Lung (tissue), 12 donors: ENCODE data around the gene AFAP1. TPM values are rescaled to one million over a fixed set of nuclear protein-coding genes. Genes with fewer than 3 reads are reported as not detected.

Source experiments
- ATAC-seq: fragments of 200-7000 bp; cut with Tn5 transposase; one replicate; pipeline ENCODE4 v1.9.1; 2020; ENCODE audit warnings: moderate number of reproducible peaks; ENCODE audit not compliant: insufficient read depth, low FRiP score
- DNase-seq, 3 donors: peaks; one replicate each; pipeline ENCODE4 v3.0.0-alpha.2; 2013 to 2017
- H3K27ac ChIP-seq, 2 donors: one replicate each; pipeline ENCODE4 v1.5.1; 2013; ENCODE audit warnings: mild to moderate bottlenecking in 2 of 2, moderate library complexity in 2 of 2, control low read depth in 1 of 2, inconsistent platforms in 1 of 2, low read depth in 1 of 2, low read length in 1 of 2
- H3K27me3 ChIP-seq, 3 donors: one replicate each; pipeline ENCODE4 v1.5.1; 2013; ENCODE audit warnings: low read length in 2 of 3; ENCODE audit not compliant: control insufficient read depth in 3 of 3, insufficient read depth in 3 of 3
- H3K36me3 ChIP-seq, 4 donors: one replicate each; pipeline ENCODE4 v1.5.1; 2013; ENCODE audit warnings: low read length in 4 of 4, mild to moderate bottlenecking in 1 of 4, moderate library complexity in 1 of 4; ENCODE audit not compliant: control insufficient read depth in 4 of 4, insufficient read depth in 4 of 4
- H3K4me1 ChIP-seq, 5 donors: one replicate each; pipeline ENCODE4 v1.5.1; 2013; ENCODE audit warnings: low read length in 5 of 5, mild to moderate bottlenecking in 2 of 5, moderate library complexity in 1 of 5; ENCODE audit not compliant: control insufficient read depth in 5 of 5, insufficient read depth in 5 of 5
- H3K4me3 ChIP-seq: one replicate; pipeline ENCODE4 v1.5.1; 2013; ENCODE audit warnings: mild to moderate bottlenecking, control low read depth, moderate library complexity
- H3K9ac ChIP-seq, 2 donors: one replicate each; pipeline ENCODE4 v1.5.1; 2013; ENCODE audit warnings: low read length in 2 of 2, control low read depth in 1 of 2; ENCODE audit not compliant: insufficient read depth in 1 of 2
- H3K9me3 ChIP-seq, 4 donors: one replicate each; pipeline ENCODE4 v1.5.1; 2013; ENCODE audit warnings: low read length in 3 of 4, mild to moderate bottlenecking in 1 of 4, moderate library complexity in 1 of 4; ENCODE audit not compliant: control insufficient read depth in 4 of 4, insufficient read depth in 3 of 4
- CTCF ChIP-seq: IDR thresholded peaks from 2 replicates; pipeline ENCODE4 v1.5.1; 2012; ENCODE audit warnings: mild to moderate bottlenecking; ENCODE audit errors: control extremely low read depth, extremely low read depth
- WGBS, 2 donors: extraction: QIAGEN DNeasy Blood & Tissue Kit; methylation state at CpG; one replicate each; pipeline ENCODE4 v1.1.7; 2013; 5-methylcytosine and 5-hydroxymethylcytosine counted together
- polyA plus RNA-seq, 2 donors: library from polyadenylated mRNA; stranded (reverse); fragments of 200-250 nt; gene quantifications; one replicate each; pipeline ENCODE4 v1.2.1, GENCODE V29; 2013
- total RNA-seq, 2 donors: library from RNA; depleted of rRNA in 1 of 2; stranded (reverse); fragments of >200 nt in 1 of 2; gene quantifications; one replicate each; pipeline ENCODE4 v1.2.1, GENCODE V29; 2014 to 2021
- donor health status: control.
- donor health status: control.
- donor health status: Bipolar disorder and iron deficiency.
- donor health status: healthy.
- donor health status: DM: yes; HTN: yes; CAD: no.

The AFAP1 gene
- total and polyA plus RNA-seq, 4 donors = 5.3 to 34.1 (median 12.3) TPM

GRCh38 chr4:7843831-7844593 is 95.6 kb downstream of the AFAP1 start:
- H3K27ac ChIP-seq = peak overlapping the region in 1 of 2 donors; percentile 48
- WGBS, 2 donors = 48 to 53% methylated on average over 11 of the region's 11 CpGs

GRCh38 chr4:7842384-7843279 is 97.0 kb downstream of the AFAP1 start:
- H3K4me3 ChIP-seq = no peak overlapping the region
- DNase-seq (peak; percentile 65 to 88 (median 85)), ATAC-seq (peak; percentile 65)
- H3K4me1 ChIP-seq = peaks cover 0 to 25% (median 7%) of the 10 kb centered on the region in 5 donors
- peaks cover 0 to 11% (median 5%) of the 10 kb centered on the region in 4 donors for H3K36me3 ChIP-seq
- H3K9me3 ChIP-seq = no peaks in the 10 kb centered on the region
- no peaks in the 10 kb centered on the region for H3K27me3 ChIP-seq
- no peak for TF ChIP-seq CTCF
- WGBS, 2 donors = 75 to 85% methylated on average over 22 of the region's 22 CpGs
- H3K9ac ChIP-seq = peak overlapping the region in 1 of 2 donors; percentile 71
- H3K27ac ChIP-seq = peak overlapping the region; percentile 38 to 72

More at GRCh38 chr4:7843831-7844593, 95.6 kb downstream of the AFAP1 start:
- DNase-seq (peak; percentile 74 to 78 (median 77)), ATAC-seq (peak; percentile 39)
- Histone ChIP-seq H3K27me3 (no peaks in the 10 kb centered on the region), H3K4me3 (no peak overlapping the region), H3K9me3 (no peaks in the 10 kb centered on the region), H3K4me1 (peaks cover 0 to 25% (median 7%) of the 10 kb centered on the region in 5 donors), H3K36me3 (peaks cover 0 to 11% (median 1%) of the 10 kb centered on the region in 4 donors), H3K9ac (no peak overlapping the region)
- TF ChIP-seq CTCF = peak; percentile 30

- no peaks in the 10 kb centered on the region for H3K9me3 ChIP-seq
- no peak for ATAC-seq
- H3K27ac ChIP-seq = no peak overlapping the region
- no peak for DNase-seq
- H3K4me3 ChIP-seq = no peak overlapping the region
- WGBS, 2 donors = 84 to 90% methylated on average over 2 of the region's 2 CpGs
- H3K4me1 ChIP-seq = peaks cover 0 to 25% (median 7%) of the 10 kb centered on the region in 5 donors
- peaks cover 0 to 12% (median 7%) of the 10 kb centered on the region in 4 donors for H3K36me3 ChIP-seq
- TF ChIP-seq CTCF = no peak
- no peaks in the 10 kb centered on the region for H3K27me3 ChIP-seq
- H3K9ac ChIP-seq = peak overlapping the region in 1 of 2 donors; percentile 19
These were observed 97.8 kb downstream of the AFAP1 start for GRCh38 chr4:7841894-7842293.
